Lower leg skin (tissue), 4 donors: ENCODE data around the gene VWA2. TPM values are rescaled to one million over a fixed set of nuclear protein-coding genes. Genes with fewer than 3 reads are reported as not detected.

ENCODE experiments used
- DNase-seq, 2 donors: peaks; one replicate each; pipeline ENCODE4 v3.0.0-alpha.2; 2019; ENCODE audit warnings: low spot score in 2 of 2
- H3K4me3 ChIP-seq: fragments of 200-600 bp; sonication (generic); 2 replicates; pipeline ENCODE4 v1.5.1; 2017; ENCODE audit warnings: mild to moderate bottlenecking, low read depth; ENCODE audit not compliant: poor library complexity, severe bottlenecking
- POLR2A ChIP-seq, 2 donors: fragments of 450-650 bp; IDR thresholded peaks; one replicate each; pipeline ENCODE4 v1.6.1; 2016 to 2017; ENCODE audit warnings: antibody characterized with exemption in 2 of 2, mild to moderate bottlenecking in 1 of 2, moderate library complexity in 1 of 2
- WGBS, 2 donors: methylation state at CpG; one replicate each; pipeline ENCODE4 v1.1.5; 2018; 5-methylcytosine and 5-hydroxymethylcytosine counted together
- intact Hi-C: fragments of 100-400 bp; cut with DNase I; formaldehyde crosslinking; loops from one replicate; pipeline ENCODE4 v1.15.0; 2023; ENCODE audit warnings: low total_unique reads
- total RNA-seq, 4 donors: library from RNA; depleted of rRNA; stranded (reverse); fragments of >200 nt; gene quantifications; one replicate each; pipeline ENCODE4 v1.1.0, GENCODE V29; 2016
- TF ChIP-seq, protein P1 (sequence below), 3 donors: fragments of 450-650 bp; IDR thresholded peaks; one replicate each; pipeline ENCODE4 v1.5.1; 2016; ENCODE audit warnings: antibody characterized with exemption in 3 of 3, mild to moderate bottlenecking in 3 of 3, moderate library complexity in 2 of 3

VWA2 gene
- total RNA-seq, 4 donors from 2014 or later, result 14.2 to 21.7 (median 20.6) TPM

DNA sequence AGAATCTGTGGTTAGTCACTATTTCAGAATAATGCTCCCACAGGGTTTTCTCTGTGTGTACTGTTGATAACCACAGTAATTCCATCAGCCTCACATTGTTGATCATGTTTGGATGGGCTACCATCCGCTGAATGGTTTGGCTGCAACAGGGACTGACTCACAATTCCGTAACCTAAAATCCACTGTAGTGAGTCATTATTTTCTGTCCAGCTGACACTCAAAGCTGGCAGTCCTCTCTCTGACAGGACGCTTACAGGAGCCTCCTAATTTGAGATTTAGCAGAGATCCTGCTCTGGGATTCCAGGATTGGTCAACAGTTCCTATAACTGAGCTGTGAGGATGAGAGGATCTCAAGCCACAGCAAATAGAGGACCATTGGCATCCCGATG lies 32.7 kb downstream of the VWA2 start:
- TF ChIP-seq, protein P1, sequence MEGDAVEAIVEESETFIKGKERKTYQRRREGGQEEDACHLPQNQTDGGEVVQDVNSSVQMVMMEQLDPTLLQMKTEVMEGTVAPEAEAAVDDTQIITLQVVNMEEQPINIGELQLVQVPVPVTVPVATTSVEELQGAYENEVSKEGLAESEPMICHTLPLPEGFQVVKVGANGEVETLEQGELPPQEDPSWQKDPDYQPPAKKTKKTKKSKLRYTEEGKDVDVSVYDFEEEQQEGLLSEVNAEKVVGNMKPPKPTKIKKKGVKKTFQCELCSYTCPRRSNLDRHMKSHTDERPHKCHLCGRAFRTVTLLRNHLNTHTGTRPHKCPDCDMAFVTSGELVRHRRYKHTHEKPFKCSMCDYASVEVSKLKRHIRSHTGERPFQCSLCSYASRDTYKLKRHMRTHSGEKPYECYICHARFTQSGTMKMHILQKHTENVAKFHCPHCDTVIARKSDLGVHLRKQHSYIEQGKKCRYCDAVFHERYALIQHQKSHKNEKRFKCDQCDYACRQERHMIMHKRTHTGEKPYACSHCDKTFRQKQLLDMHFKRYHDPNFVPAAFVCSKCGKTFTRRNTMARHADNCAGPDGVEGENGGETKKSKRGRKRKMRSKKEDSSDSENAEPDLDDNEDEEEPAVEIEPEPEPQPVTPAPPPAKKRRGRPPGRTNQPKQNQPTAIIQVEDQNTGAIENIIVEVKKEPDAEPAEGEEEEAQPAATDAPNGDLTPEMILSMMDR (IDR thresholded peaks at IDR 0.05), result no peak
- TF ChIP-seq POLR2A (IDR thresholded peaks at IDR 0.05), result no peak
- H3K4me3 ChIP-seq, result no peak overlapping the region
- intact Hi-C loops, result no loop called here
- peak; percentile 82 to 87 for DNase-seq
- WGBS, 2 donors, result 30 to 37% methylated on average over 4 of the region's 4 CpGs

DNA sequence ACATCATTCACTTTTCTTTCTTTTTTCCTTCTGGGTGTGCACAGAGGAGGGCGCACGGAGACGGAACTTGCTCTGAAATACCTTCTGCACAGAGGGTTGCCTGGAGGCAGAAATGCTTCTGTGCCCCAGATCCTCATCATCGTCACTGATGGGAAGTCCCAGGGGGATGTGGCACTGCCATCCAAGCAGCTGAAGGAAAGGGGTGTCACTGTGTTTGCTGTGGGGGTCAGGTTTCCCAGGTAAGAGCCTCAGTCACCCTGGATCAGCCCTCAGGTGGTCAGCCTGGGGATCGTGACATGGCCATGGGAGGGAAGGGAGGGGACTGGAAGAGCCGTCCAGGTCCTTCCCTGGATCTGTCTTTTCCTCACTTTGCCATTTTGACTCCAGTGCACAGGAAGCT lies 33.6 kb downstream of the VWA2 start:
- WGBS, 2 donors, result 85 to 93% methylated on average over 6 of the region's 6 CpGs
- DNase-seq, result peak in 1 of 2 donors; percentile 70
- no peak overlapping the region for H3K4me3 ChIP-seq
- no peak for TF ChIP-seq POLR2A (IDR thresholded peaks at IDR 0.05)
- TF ChIP-seq, protein P1 (IDR thresholded peaks at IDR 0.05), result no peak
- intact Hi-C loops, result no loop called here

DNA sequence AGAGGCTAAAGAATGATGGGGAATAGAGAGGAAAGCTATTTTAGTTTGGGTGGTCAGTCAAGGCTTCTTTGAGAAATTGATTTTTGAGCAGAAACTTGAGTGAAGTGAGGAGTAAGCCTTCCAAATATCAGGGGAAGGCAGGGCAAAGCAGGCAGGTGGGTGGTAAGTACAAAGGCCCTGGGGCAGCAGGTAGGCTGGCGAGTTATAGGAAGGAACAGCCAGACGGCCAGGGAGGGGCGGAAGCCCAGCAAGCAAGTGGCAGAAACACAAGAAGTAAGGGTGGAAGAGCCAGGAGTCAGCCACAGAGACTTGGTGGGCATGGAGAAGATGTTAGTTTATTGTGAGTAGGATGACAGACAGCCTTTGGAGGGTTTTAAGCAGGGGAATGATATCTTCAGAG lies 34.9 kb downstream of the VWA2 start:
- TF ChIP-seq, protein P1 (IDR thresholded peaks at IDR 0.05), result no peak
- TF ChIP-seq POLR2A (IDR thresholded peaks at IDR 0.05), result no peak
- intact Hi-C loops, result no loop called here
- peak in 1 of 2 donors; percentile 59 for DNase-seq
- WGBS, 2 donors, result 57 to 82% methylated on average over 3 of the region's 3 CpGs
- H3K4me3 ChIP-seq, result no peak overlapping the region

DNA sequence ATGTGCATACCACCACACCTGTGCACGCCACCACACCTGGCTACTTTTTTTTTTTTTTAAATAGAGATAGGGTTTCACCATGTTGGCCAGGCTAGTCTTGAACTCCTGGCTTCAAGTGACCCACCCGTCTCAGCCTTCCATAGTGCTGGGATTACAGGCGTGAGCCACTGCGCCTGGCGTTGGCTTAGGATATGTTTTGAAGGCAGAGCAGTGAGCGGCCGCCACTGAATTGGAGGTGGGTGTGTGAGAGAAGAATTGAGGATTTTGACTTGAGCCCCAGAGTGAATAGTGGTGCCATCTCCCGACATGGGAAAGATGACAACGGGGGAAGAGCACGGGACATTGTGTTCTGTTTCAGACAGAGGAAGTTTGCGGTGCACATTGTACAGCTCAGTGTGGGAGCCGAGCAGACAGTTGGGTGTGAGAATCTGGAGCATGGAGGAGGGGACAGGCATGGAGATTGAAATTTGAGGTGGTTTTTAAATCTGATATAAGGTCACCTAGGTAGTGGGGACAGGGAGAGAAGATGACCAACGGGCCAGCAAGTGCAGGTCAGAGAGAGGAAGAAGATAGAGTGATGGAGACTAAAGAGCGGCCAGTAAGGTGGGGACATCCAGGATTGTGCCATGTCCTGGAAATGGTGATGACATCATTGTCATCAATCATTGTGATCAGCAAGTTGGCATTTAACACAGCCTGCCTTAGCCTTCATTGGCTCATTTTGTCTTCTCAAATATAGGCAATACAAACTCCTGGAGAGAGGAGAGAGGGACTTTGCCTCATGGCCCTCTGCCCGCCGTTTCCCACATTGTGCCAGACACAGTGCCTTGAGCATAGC lies 35.8 kb downstream of the VWA2 start:
- no peak overlapping the region for H3K4me3 ChIP-seq
- TF ChIP-seq POLR2A (IDR thresholded peaks at IDR 0.05), result no peak
- TF ChIP-seq, protein P1 (IDR thresholded peaks at IDR 0.05), result no peak
- intact Hi-C loops, result no loop called here
- 93% methylated on average over 16 of the region's 16 CpGs for WGBS, 2 donors
- peak in 1 of 2 donors; percentile 65 for DNase-seq

DNA sequence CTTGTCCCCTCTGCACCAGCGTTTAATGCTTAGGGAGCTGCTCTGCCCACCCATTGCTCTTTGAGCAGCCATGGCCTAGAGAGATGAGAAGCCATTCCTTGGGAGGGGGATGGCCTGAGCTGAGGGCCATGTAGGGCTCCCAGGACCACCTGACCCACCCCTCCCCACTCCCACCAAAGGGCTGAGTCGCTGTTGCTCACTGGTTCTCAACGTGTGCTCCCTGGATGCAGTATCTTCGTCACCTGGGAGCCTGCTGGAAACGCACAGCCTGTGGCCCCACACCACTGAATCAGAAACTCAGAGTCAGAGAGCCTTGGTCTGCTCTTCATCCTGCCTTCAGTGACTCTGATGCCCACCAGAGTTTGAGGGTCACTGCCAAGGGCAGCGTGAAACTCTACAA lies 37.0 kb downstream of the VWA2 start:
- H3K4me3 ChIP-seq, result no peak overlapping the region
- intact Hi-C loops, result no loop called here
- WGBS, 2 donors, result 92 to 95% methylated on average over 6 of the region's 6 CpGs
- peak in 1 of 2 donors; percentile 43 for DNase-seq
- TF ChIP-seq, protein P1 (IDR thresholded peaks at IDR 0.05), result no peak
- TF ChIP-seq POLR2A (IDR thresholded peaks at IDR 0.05), result no peak
